SK-MEL-5 (cell line): ENCODE results near the gene CDH4. TPM values are rescaled to one million over a fixed set of nuclear protein-coding genes. Genes with fewer than 3 reads are reported as not detected.

Experiments
- DNase-seq: peaks from one replicate; pipeline ENCODE4 v3.0.0-alpha.2; 2016; ENCODE audit warnings: low read depth, low spot score
- in situ Hi-C: cut with HindIII; loops from 2 replicates; pipeline ENCODE4 v1.10.0; 2016; ENCODE audit warnings: low sequenced_read_pairs, high pct_unique_total_duplicates, low pct_unique_long_range_greater_than_20kb
- total RNA-seq: library from RNA; depleted of rRNA; stranded (reverse); fragments of >200 nt; shearing (Covaris generic); gene quantifications from 2 replicates; pipeline ENCODE4 v1.2.3, GENCODE V29; 2014

CDH4 gene
- total RNA-seq, 1 experiment from 2014 or later, result not detected

DNA sequence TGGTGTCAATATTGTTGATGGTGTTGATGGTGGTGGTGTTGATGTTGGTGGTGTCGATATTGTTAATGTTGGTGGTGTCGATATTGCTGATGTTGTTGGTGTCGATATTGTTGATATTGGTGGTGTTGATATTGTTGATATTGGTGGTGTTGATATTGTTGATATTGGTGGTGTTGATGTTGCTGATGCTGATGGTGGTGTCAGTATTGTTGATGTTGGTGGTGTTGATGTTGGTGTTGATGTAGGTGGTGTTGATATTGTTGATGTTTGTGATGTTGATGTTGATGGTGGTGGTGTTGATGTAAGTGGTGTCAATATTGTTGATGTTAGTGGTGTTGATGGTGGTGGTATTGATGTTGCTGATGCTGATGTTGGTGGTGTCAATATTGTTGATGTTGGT, 240.0 kb downstream of the CDH4 start:
- DNase-seq, result no peak
- in situ Hi-C loops, result no loop called here

DNA sequence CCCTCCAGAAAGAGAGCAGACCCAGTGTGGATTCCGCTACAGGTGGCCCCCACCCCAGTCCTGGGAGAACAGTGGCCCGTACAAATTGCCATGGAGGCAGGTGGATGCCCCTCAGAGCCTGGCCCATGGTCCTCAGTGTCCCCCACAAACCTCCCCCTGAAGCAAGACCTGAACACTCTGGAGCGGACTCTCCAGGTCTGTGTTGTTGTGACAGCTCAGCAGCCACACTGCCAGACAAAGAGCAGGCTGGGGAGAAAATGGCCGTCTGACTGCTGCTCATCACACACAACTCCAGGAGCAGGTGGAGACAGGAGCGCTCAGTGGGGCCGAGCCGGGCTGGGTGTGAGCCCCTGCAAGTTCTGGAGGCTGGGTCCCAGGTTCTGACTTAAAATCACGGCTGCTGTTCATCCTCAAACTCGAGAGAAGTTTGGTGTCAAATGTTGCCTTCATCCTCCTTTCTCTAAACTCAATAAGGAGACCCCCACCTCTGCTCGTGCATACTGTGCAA, 241.8 kb downstream of the CDH4 start:
- in situ Hi-C loops, result no loop called here
- no peak for DNase-seq

GRCh38 chr20:61494763-61495575, 242.9 kb downstream of the CDH4 start:
- in situ Hi-C loops, result no loop called here
- DNase-seq, result no peak

- DNase-seq, result no peak
- in situ Hi-C loops, result no loop called here
Measured at GRCh38 chr20:61497029-61497627, 245.1 kb downstream of the CDH4 start.

GRCh38 chr20:61499859-61500554, 247.9 kb downstream of the CDH4 start:
- no peak for DNase-seq
- in situ Hi-C loops, result no loop called here

DNA sequence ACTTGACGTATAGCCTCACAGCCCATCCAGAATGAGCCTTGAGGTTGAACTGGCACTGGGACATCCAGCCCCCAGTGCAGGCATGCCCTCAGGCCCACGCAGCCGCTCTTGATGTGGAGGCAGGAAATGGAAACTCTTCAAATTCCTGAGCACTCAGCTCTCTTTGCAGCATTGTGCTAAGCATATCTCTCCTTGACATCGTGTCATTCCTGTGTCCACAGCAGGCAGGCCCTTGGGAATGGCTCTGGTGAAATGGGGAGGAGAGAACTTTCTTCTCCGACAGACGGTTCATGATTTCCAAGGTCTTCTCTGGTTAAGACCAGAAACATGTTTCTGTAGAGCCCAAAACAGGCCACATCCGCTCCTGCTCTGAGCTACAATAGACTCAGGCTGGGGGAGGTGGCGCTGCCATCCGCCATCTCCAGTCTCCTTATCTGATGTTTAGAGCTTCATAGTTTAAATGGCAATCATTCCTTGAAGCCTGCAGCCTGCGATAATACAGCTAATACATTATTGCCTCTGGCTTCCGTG, 248.8 kb downstream of the CDH4 start:
- DNase-seq, result no peak
- in situ Hi-C loops, result no loop called here

- in situ Hi-C loops, result no loop called here
Measured at GRCh38 chr20:61502433-61502832, 250.4 kb downstream of the CDH4 start.

DNA sequence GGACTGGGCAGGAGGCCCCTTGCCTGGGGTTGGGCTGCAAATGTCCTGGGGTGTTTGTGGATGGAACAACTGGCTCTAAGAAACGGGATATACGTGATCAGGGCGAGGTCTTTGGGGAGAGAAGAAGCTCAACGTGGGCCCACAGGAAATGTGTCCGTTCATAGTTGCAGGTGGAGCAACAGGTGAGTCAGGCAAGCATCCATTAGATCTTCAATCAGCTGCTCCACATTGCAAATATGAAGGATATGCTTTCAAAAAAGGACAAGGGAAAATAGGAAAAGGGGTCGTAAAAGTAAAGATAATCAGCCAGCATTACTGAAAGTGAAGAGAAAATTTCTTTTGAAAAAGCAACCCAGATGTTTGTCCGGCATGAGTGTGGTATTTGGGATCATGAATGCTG, 251.0 kb downstream of the CDH4 start:
- in situ Hi-C loops, result no loop called here
- DNase-seq, result no peak

More at GRCh38 chr20:61502433-61502832, 250.4 kb downstream of the CDH4 start:
- DNase-seq, result no peak

GRCh38 chr20:61505508-61505907, 253.4 kb downstream of the CDH4 start:
- no peak for DNase-seq
- in situ Hi-C loops, result no loop called here

DNA sequence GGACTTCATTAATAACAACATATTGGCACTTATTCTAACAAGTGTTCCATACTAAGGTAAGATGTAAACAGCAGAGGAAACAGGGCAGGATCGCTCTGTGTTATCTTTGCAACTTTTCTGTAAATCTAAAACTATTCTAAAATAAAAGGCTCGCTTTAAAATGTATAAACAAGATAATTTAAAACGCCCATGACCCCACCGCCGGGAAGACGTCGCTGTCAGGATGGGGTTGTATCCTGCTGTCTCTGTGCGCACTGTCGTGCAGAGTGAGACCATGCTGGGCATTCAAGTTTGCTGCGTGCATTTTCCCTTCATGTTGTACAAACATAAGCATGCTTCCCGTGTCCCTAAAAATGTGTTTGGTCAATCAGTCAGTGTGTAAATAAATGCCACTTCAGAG, 255.7 kb downstream of the CDH4 start:
- DNase-seq, result no peak
- in situ Hi-C loops, result no loop called here

DNA sequence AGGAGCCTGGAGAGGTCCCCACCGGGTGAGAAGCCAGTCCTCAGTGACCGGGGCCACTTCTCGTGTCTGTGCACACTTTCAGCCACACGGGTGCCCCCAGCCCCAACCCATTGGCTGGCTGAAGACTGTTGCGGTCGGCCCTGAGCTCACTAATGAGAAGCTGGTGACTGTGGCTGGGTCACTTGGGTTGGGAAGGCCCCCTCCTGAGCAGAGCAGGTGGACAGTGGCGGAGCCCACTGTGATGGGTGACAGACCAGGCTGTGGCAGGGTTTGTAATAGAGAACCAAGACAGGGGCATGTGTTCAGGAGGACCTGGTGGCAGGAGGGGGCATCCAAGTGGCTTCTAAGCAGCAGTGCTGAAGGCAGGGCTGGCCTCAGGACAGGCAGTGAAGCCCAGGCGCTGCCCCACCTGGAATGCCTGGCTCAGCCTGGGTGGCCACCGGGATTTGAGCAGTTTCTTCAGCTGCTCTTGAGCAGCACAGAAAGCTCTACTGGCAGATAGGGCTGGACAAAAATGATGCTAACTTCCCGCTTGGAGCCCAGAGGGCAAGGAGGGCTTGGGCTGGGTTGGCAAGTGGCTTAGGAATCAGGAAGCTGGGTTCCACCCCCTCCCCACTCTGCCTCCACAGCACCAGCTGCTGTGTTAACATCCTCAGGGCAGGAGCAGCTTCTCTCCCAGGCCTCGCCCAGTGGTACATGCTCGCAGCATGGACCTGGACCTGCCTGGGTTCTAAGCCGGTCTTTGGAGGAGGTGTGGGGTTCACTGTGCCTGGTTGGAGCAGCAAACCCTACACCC, 256.4 kb downstream of the CDH4 start:
- no peak for DNase-seq
- in situ Hi-C loops, result no loop called here

DNA sequence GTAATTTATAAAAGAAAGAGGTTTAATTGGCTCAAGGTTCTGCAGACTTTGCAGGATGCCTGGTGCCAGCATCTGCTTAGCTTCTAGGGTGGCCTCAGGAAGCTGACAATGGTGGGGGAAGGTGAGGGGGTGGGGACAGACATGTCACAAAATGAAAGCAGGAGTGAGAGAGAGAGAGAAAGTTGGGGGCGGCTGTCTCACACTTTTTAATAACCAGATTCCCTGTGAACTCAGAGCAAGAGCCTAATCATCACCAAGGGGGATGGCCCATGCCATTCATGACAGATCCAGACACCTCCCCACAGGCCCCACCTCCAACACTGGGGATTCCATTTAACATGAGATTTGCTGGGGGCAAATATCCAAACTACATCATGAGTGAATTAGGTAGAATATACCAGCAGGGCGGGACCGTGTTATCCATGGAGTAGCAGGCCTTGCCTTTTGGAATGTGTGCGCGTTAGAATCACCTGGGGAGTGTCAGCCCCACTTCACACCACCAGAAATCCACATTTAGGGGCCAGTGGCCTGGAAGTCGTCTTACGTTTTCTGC, 258.8 kb downstream of the CDH4 start:
- DNase-seq, result no peak
- in situ Hi-C loops, result no loop called here

DNA sequence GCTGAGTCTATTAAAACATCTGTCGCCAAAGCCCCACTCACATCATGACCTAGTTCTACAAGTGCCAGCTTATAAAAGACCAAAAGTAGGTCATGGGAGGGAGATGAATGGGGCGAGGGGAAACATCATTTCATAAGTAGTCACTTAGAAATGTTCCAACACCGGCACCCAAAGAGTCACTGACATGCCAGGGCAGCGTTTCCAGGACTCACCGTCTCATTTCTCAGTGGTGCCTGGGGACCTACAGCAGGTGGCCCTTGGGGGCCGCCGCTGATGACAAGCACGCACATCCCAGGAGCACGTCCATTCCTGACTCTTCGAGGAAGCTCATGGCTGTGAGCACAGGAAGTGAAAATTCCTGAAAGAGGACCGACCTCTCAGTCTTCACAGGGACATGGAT, 260.4 kb downstream of the CDH4 start:
- in situ Hi-C loops, result no loop called here
- DNase-seq, result no peak

- no peak for DNase-seq
- in situ Hi-C loops, result no loop called here
Measured at GRCh38 chr20:61513124-61514017, 261.3 kb downstream of the CDH4 start.

DNA sequence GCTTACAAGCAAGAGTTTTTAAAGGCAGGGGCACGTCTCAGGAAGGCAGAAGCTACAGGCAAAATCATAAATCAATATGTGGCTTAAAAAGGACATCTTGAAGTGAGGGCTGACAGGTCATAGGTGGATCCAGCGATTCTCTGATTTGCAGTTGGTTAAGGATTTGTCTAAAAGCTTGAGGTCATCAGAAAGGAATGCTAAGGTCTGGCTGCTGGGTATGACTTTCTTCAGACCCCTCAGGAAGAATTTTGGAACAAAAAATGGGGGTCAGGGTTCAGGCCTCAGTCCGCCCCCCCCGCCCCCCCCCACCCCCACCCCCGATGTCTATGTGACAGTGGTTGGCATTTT, 261.9 kb downstream of the CDH4 start:
- in situ Hi-C loops, result no loop called here
- DNase-seq, result no peak

DNA sequence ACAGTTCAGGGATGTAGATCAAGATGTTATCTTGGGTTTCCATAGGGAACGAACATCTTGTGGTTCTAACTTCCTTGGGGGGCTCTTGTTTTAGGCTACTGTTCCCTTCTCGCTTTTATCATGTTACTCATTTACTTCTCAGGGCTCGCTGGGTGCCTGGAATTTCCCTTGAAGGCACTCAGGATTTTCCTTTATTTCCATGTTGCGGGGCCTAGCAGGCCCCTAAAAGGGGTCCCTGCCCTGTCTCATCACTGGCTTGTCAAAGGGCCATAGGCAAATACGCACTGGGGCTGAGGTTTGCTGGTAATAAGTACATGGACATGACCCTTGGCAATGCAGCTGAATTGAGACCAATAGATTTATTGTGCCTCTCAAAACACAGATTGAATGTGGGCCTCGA, 262.3 kb downstream of the CDH4 start:
- DNase-seq, result no peak
- in situ Hi-C loops, result no loop called here
